Cardiac fibroblast (primary cell): ENCODE data around the gene ADARB2.

Experiments
- DNase-seq, 2 donors: peaks; one replicate each; pipeline versions ENCODE4 v3.0.0 to v3.0.0-alpha.2; 2010; ENCODE audit warnings: low read depth in 2 of 2
- H3K4me3 ChIP-seq, 2 donors: replicated peaks in 1 of 2; 1 replicate in 1 of 2; 2 replicates in 1 of 2; pipeline ENCODE4 v1.5.1; 2011; ENCODE audit warnings: low read depth in 2 of 2, low read length in 2 of 2, mild to moderate bottlenecking in 2 of 2, moderate library complexity in 1 of 2
- TF ChIP-seq, protein P1 (sequence below): IDR thresholded peaks from one replicate; pipeline ENCODE4 v1.5.1; 2011; ENCODE audit warnings: low read depth, mild to moderate bottlenecking, low read length, inconsistent platforms

Gene ADARB2

DNA sequence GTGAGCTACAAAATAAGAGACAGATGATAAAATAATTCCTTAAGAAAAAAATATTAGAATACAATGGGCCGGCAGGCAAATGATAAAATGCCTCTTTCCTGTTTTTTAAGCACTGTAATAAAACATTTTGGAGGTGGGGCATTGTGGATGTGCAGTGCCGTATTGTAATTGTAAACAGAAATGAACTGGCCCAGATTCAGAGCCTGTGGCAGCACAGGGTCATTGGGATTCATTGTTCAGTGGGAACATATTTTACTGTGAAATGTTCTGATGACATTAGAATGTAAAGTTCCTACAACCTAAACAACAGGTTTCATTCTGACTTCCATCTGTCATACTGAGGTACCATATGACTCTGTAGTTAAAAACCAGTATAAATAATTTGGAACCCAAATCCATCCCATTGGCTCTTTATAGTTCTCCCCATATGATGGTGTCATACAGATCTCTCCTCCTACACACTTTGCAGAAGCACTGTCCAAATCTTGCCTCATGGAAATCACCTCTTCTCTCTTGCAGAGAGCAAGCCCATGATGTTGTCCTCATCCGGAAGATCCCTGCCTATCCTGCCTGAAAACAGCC lies 416.5 kb downstream of the ADARB2 start:
- no peak overlapping the region for H3K4me3 ChIP-seq
- TF ChIP-seq, protein P1, sequence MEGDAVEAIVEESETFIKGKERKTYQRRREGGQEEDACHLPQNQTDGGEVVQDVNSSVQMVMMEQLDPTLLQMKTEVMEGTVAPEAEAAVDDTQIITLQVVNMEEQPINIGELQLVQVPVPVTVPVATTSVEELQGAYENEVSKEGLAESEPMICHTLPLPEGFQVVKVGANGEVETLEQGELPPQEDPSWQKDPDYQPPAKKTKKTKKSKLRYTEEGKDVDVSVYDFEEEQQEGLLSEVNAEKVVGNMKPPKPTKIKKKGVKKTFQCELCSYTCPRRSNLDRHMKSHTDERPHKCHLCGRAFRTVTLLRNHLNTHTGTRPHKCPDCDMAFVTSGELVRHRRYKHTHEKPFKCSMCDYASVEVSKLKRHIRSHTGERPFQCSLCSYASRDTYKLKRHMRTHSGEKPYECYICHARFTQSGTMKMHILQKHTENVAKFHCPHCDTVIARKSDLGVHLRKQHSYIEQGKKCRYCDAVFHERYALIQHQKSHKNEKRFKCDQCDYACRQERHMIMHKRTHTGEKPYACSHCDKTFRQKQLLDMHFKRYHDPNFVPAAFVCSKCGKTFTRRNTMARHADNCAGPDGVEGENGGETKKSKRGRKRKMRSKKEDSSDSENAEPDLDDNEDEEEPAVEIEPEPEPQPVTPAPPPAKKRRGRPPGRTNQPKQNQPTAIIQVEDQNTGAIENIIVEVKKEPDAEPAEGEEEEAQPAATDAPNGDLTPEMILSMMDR = no peak
- no peak for DNase-seq

DNA sequence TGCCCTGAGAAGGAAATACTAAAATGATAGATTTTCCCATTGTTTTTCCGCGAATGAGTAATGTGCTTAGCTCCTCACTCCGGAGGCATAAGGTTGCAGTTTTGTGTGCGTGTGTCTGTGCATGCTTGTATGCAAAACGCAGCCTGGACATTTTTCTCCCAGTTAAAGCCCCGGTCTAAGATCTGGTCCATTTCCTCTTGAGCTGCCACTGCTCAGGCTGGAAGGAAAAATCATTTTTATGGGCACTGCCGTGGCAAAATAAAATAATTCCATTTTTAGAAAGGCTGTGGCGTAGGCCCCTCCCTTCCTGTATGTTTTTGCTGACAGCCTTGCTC lies 420.5 kb downstream of the ADARB2 start:
- DNase-seq = no peak
- H3K4me3 ChIP-seq = no peak overlapping the region
- TF ChIP-seq, protein P1 = no peak

DNA sequence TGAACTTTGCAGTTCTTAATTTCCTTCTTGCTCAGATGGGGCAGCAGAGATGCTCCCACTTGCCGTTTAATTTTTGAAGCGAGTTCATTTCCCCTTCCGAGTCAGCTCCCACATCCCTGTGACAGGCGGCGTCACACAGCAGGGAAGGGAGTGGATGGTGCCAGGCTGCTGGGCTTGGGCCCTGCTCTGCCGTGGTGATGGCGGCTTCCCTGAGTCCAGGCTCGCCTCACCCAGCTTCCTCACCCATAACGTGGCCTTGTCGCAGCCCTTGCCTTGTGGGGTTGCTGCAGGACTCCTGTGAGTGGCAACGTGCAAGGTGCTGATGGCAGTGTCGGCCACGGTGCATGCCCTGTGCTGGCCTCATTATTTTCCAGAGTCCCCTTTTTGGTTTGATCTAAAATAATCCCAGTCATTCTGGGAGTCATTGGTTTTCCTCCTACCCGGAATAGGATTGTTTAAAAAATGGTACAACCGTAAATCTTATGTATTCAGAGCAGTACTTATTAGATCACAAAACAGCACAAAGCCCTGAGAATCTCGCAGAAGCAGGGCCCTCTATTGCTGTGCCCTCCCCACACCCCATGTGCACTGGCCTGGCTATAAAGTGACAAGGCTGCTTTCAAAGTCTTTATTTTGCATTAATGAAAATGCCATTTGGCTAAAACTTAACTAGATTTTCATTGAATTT lies 421.1 kb downstream of the ADARB2 start:
- TF ChIP-seq, protein P1 = no peak
- no peak for DNase-seq
- H3K4me3 ChIP-seq = no peak overlapping the region

DNA sequence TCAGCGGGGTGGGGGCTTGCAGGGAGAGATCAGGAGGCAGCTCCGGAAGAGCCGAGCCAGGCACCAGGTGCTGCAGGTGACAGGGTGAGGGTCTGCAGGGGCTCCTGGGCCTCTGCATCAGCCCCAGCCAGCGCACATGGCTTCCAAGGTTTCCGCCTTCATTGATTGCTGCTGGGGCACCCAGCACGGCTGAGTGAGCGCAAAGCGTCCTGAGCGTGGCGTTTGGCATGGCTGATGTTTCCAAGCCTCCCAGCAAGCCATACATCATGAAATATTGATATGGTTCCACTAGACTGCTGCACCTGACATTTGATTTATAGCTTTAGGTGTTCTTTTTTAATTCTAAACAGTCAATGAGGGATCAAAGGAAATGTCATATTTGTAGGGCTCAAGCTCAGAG lies 422.1 kb downstream of the ADARB2 start:
- TF ChIP-seq, protein P1 = no peak
- no peak for DNase-seq
- H3K4me3 ChIP-seq = no peak overlapping the region

DNA sequence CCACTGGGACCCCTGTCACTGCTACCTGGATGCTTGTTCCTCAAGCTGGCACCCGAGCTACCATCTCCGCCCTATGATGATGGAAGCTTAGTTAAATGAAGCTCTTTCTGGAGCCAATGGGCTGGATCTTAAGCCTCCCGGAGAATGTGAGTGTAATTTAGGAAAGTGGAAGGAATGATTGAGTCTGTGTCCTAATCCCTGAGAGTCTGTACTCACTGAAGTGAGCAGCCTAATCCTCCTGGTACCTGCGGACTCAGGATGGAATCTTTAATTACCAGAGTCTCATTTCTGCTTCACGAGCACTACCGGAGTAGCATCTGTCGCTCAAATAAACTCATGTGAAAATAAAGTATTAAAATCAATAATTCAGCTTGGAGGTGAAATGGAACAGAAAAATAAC lies 425.6 kb downstream of the ADARB2 start:
- H3K4me3 ChIP-seq = no peak overlapping the region
- DNase-seq = no peak
- TF ChIP-seq, protein P1 = no peak

DNA sequence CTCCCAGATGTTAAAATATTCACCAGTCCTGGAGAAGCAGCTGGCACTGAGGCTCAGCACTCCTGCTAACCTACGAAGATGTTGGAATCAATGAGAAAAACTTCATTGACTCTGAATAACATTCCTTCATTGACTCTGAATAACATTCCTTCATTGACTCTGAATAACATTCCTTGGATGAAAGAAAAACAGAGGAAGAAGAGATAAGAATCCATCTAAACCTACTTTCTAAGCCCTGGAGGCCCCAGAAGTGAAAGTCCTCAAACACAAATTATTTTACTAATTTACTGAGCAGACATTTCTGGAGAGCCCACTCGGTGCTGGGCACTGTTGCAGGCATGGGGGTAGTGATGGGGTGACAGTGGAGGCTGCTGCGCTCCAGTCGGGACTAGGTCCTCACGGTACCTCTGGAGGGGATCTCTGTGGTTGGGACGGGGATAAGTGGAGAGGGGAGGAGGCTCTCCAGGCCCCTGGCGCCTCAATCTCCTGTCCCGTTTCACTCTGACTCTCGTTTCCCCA lies 427.0 kb downstream of the ADARB2 start:
- TF ChIP-seq, protein P1 = no peak
- no peak for DNase-seq
- no peak overlapping the region for H3K4me3 ChIP-seq
